ENCODE measurements around the gene EDNRA. TPM values are rescaled to one million over a fixed set of nuclear protein-coding genes. Genes with fewer than 3 reads are reported as not detected.

EDNRA gene
- polyA plus RNA-seq, 4 donors, result 44.6 to 114 (median 76.8) TPM

GRCh38 chr4:147535124-147535523 lies 54.2 kb downstream of the EDNRA start:
- DNase-seq (ENCODE audit: low read depth in 4 of 4, low spot score in 3 of 4), result no peak

GRCh38 chr4:147538711-147539110 lies 57.8 kb downstream of the EDNRA start:
- DNase-seq (ENCODE audit: low read depth in 4 of 4, low spot score in 3 of 4), result no peak

DNA sequence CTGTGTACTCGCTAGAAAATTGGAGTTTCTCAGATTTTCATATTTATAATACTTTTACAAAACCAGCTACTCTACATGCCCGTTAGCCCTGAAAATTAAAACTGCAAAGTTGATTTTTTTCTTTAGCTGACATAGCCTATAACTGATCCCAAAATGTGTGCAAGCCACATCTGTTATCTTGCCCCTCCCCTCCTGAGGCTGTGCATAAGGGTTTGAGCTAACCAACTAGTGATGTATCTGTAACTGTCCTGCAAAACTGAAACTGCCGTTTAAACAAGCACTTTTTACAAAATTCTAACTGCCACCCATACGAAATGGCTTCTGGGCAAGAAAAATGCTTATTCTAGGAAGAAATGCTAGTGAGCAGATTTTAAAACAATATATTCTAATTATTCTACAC lies 59.1 kb downstream of the EDNRA start:
- no peak for DNase-seq (ENCODE audit: low read depth in 4 of 4, low spot score in 3 of 4)

DNA sequence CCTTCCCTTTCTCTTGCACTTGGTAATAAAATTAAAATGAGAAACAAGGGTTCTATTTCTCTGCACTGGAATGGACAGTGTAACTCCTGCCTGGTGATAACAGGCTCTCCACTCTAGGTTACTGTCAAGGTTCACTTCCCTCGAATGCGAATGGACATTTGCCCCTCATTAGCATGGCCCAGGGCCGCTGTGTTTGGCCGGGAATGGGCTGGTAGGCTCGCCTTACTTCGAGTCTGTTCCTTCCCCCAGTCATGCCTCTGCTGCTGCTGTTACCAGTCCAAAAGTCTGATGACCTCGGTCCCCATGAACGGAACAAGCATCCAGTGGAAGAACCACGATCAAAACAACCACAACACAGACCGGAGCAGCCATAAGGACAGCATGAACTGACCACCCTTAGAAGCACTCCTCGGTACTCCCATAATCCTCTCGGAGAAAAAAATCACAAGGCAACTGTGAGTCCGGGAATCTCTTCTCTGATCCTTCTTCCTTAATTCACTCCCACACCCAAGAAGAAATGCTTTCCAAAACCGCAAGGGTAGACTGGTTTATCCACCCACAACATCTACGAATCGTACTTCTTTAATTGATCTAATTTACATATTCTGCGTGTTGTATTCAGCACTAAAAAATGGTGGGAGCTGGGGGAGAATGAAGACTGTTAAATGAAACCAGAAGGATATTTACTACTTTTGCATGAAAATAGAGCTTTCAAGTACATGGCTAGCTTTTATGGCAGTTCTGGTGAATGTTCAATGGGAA lies 61.5 kb downstream of the EDNRA start:
- DNase-seq (ENCODE audit: low read depth in 4 of 4, low spot score in 3 of 4), result no peak

- DNase-seq (ENCODE audit: low read depth in 4 of 4, low spot score in 3 of 4), result no peak
Measured at GRCh38 chr4:147543034-147543433, 62.1 kb downstream of the EDNRA start.

- no peak for DNase-seq (ENCODE audit: low read depth in 4 of 4, low spot score in 3 of 4)
Measured at GRCh38 chr4:147546349-147546748, 65.5 kb downstream of the EDNRA start.

DNA sequence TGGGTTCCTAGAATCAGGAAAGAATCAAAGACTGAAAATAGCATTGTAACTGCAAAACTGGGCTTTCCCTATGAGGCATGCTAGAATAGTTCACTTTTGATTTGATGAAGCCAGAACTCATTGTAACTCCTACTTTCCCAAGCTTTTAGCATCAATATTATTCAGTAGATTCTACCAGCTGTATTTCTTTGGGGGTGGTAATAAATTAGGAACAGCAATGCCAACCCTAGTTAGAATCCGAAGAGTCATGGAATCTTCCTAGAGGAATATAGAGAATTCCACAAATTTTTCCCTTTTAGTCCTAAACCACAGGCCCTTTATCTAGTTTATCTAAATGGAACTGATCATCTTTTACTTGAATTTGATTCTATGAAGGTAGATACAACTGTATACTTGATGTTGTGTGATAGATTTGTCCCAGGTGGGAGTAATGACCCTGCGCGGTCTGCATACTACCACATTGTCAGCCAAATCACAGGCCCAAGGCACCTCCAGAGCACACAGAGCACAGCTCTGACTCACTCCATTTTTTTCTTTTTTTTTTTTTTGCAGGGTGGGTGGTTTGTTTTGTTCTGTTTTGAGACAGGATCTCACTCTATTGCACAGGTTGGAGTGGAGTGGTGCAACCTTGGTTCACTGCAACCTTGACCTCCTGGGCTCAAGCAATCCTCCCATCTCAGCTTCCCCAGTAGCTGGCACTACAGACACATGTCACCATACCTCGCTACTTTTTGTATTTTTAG lies 66.6 kb downstream of the EDNRA start:
- no peak for DNase-seq (ENCODE audit: low read depth in 4 of 4, low spot score in 3 of 4)

DNA sequence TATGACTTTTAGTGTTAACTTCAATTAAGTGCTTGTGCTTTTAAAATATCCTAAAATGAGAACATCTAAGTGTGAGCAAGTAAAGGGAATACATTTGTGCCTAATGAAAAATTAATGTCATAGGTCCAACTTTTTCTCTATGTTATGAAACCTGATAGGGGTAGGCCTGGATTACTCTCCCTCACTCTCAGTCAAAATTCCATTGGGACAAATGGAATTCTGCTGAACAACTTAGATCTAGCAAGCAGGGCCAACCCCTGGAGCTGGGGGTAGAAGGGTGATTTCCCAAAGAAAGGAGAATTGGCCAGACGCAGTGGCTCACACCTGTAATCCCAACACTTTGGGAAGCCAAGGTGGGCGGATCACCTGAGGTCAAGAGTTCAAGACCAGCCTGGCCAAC lies 67.4 kb downstream of the EDNRA start:
- no peak for DNase-seq (ENCODE audit: low read depth in 4 of 4, low spot score in 3 of 4)

GRCh38 chr4:147550626-147551246 lies 69.8 kb downstream of the EDNRA start:
- DNase-seq (ENCODE audit: low read depth in 4 of 4, low spot score in 3 of 4), result no peak

- DNase-seq (ENCODE audit: low read depth in 4 of 4, low spot score in 3 of 4), result no peak
Measured at GRCh38 chr4:147560625-147561024, 79.7 kb downstream of the EDNRA start.

- no peak for DNase-seq (ENCODE audit: low read depth in 4 of 4, low spot score in 3 of 4)
Measured at GRCh38 chr4:147566762-147567161, 85.9 kb downstream of the EDNRA start.

DNA sequence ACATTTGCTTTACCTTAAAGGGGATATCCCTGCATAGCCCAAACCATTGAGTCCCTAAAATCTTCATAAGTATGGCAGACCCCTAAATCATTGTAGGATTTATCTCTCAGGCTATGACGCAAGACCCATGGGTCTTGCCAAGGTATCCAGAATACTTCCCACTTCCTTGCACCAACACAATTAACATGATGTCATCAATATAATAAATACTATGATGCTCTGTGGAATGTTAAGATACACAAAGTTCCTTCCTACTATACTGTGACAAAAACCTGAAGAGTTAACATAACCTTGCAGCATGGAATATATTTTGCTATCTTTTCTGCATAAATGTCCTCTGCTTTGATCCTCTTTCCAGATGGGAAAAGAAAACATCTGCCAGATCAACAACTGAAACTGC lies 86.4 kb downstream of the EDNRA start:
- no peak for DNase-seq (ENCODE audit: low read depth in 4 of 4, low spot score in 3 of 4)

DNA sequence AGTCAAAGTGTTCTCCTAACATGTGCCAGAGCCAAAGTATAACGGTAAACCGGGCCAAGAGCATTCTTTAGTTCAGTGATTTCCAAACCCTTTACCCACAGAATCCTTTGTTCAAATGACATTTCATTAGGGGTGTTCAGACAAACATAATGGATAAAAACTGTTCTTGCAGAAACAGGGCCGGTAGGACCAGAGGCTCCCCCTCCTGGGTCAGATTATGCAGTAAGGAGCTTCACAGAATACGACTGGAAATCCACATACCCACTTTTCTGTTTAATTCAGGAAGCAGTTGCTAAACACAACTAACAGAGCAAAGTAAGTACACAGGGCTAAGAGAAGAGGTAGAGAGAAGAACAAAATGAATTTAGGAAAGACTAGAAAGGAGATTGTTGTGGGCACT lies 89.7 kb downstream of the EDNRA start:
- no peak for DNase-seq (ENCODE audit: low read depth in 4 of 4, low spot score in 3 of 4)

DNA sequence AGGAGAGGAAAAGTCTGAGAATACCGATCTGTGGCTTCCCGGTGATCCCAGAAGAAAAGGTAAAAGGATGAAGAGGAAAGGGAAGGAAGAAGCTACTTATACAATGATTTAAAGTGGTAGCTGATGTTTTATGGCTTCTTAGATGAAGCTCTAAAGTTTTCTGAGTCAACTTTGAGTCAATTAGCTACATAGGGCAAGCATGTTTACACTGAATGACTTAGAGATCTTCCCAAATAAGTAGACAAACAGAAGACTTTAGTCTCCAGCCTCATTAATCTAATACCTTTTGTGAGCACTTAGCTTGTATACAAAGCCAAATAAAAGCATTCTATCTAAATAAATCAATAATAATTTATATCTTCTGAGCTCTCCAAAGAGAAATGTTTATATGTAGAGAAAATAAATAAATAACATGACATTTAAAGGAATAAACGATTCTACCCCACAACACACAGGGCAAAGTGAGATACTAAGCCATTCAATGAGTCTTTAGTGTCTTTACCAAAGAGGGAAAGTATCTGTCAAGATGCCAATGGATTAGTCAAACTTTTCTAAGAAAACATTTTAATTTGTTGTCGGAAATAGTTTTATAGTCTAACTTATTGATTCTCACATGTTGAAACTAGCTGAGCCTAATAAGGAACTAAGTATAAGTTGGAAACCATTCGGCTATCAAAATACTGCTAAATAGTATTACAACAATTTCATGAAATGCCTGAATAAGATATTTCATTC lies 90.3 kb downstream of the EDNRA start:
- DNase-seq (ENCODE audit: low read depth in 4 of 4, low spot score in 3 of 4), result no peak

DNA sequence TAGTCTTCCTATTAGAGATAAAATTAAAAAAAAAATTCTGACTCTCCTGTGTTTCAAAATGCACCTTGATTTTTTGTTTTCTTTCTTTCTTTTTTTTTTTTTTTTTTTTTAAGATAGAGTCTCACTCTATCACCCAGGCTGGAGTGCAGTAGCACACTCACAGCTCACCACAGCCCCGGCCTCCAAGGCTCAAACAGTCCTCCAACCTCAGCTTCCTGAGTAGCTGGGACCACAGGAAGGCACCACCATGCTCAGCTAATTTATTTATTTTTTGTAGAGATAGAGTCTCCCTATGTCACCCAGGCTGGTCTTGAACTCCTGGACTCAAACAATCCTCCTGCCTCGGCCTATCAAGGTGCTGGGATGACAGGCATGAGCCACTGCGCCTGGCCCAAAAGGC lies 95.2 kb downstream of the EDNRA start:
- no peak for DNase-seq (ENCODE audit: low read depth in 4 of 4, low spot score in 3 of 4)

DNA sequence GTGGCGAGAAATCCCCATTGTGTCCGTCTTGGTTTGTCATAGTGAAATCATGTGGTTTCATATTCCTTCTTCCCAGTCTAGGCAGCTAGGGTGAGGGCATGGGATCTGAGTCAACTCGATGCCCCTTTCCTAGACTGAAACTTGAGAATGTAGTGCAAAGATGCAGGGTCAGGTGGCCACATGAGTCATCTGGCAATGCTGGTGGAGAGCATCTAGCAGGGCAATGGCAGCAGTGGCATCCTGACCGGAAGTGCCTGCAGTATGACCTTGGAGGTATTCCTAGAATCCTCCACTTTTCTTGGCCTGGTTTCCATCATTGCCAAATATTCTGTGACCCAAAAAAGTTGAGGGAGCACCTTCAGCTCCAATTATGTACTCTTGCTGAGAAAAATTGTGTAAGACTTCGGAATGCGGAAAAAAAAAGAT lies 97.2 kb downstream of the EDNRA start:
- no peak for DNase-seq (ENCODE audit: low read depth in 4 of 4, low spot score in 3 of 4)

DNA sequence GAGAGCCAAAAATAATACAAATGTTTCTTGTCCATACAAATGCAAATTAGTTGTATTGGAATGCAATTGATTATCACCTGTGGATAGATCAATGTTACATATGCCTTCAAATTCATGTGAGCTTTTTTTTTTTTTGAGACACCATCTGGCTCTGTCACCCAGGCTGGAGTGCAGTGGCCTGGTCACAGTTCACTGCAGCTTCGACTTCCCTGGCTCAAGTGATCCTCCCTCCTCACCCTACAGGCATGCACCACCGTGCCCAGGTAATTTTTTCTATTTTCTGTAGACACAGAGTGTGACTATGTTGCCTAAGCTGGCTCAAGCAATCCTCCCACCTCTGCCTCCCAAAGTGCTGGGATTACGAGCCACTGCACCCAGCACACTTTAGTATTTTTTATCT lies 97.7 kb downstream of the EDNRA start:
- DNase-seq (ENCODE audit: low read depth in 4 of 4, low spot score in 3 of 4), result no peak

DNA sequence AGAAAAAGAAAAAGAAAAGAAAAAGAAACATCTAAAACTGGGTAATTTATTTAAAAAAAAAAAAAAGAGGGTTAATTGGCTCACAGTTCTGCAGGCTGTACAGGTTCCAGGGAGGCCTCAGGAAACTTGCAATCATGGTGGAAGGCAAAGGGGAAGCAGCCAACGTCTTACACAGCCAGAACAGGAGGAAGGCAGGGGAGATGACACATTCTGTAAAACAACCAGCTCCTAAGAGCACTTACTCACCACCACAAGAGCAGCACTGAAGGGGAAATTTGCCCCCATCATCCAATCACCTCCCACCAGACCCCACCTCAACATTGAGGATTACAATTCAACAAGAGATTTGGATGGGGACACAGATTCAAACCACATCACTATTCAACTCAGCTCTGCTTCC lies 99.5 kb downstream of the EDNRA start:
- no peak for DNase-seq (ENCODE audit: low read depth in 4 of 4, low spot score in 3 of 4)

DNA sequence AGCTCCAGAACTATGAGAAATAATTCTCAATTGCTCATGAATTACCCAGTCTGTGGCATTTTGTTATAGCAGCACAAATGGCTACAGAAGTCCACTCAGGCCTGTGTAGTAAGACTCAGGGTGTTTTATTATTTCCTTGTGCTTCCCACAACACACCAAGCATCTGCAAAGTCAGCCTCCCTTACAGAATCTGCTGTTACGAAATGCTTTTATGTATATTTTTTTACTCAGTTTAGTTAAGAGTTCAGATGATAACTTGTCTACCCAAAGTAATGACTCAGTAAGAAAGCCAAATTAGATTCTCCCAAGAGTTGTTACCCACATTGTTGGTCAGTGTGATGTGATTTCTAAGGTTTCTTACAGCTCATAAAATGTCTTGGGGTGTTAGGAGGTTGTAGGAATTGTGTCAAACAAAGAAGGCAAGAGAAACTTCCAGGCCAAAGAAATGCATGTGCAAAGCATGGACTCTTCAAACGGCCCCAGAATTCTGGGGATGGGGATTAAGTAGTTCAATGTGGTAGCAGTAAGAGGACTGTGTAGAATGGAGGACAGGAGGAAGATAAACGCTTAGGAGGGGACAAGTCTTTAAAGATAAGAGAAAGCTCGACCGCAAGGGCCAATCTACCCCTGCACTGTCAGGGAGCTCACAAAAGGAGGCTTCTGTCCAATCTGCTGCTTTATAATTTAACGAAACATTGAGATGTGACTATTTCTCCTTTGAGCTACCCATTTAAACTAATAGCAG lies 100.9 kb downstream of the EDNRA start:
- no peak for DNase-seq (ENCODE audit: low read depth in 4 of 4, low spot score in 3 of 4)

DNA sequence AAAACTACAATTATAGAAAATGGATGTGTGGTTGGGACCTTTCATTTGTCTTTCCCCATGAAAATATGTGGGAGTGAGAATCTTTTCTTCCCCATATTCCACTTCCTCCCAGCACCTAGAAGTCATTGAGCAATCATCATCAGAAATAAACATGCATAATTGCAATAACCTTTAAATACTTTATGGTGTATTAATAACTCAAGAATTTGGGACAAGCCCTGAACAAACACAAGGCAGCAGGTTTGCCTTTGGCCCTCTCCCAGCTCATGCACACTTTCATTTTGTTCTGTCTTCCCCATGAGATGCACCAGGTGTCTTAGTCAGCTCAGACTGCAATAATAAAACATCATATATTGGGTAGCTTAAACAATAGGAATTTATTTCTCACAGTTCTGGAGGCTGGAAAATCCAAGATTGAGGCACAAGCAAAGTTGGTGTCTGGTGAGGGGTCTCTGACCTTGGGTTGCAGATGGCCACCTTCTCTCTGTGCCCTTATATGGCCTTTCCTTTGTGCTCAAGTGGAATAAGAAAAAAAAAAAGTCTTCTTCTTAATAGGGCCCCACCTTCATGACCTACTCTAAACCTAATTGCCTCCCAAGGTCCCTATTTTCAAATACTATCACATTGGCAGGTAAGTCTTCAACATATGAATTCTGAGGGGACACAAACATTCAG lies 101.6 kb downstream of the EDNRA start:
- DNase-seq (ENCODE audit: low read depth in 4 of 4, low spot score in 3 of 4), result no peak

All from left renal pelvis (tissue), 4 donors.